ENCODE results near the gene ARL14. TPM values are rescaled to one million over a fixed set of nuclear protein-coding genes. Genes with fewer than 3 reads are reported as not detected.

The ARL14 gene
- total RNA-seq, 2 experiments from 2014 or later = not detected

DNA sequence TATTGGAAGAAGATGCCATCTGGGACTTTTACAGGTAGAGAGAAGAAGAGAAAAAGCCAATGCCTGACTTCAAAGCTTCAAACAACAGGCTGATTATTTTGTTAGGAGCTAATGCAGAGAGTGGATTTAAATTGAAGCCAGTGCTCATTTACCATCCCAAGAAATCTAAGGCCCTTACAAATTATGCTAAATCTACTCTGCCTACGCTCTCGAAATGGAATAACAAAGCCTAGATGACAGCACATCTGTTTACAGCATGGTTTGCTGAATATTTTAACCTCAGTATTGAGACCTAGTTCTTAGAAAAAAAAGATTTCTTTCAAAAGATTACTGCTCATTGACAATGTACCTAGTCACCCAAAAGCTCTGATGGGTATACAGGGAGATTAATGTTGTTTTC, 16.2 kb downstream of the ARL14 start:
- TF ChIP-seq, protein P1, sequence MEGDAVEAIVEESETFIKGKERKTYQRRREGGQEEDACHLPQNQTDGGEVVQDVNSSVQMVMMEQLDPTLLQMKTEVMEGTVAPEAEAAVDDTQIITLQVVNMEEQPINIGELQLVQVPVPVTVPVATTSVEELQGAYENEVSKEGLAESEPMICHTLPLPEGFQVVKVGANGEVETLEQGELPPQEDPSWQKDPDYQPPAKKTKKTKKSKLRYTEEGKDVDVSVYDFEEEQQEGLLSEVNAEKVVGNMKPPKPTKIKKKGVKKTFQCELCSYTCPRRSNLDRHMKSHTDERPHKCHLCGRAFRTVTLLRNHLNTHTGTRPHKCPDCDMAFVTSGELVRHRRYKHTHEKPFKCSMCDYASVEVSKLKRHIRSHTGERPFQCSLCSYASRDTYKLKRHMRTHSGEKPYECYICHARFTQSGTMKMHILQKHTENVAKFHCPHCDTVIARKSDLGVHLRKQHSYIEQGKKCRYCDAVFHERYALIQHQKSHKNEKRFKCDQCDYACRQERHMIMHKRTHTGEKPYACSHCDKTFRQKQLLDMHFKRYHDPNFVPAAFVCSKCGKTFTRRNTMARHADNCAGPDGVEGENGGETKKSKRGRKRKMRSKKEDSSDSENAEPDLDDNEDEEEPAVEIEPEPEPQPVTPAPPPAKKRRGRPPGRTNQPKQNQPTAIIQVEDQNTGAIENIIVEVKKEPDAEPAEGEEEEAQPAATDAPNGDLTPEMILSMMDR (IDR thresholded peaks at IDR 0.05) = no peak
- Mint-ChIP-seq H3K27me3 (no peaks in the 10 kb centered on the region), H3K4me3 (no peak overlapping the region), H3K4me1 (ENCODE audit: low read depth) (peaks cover 5% of the 10 kb centered on the region), H3K27ac (no peak overlapping the region), H3K9me3 (no peaks in the 10 kb centered on the region), H3K36me3 (ENCODE audit: low read depth) (no peaks in the 10 kb centered on the region)
- DNase-seq (no peak), ATAC-seq (no peak)
- ChIA-PET CTCF (no interaction called here), POLR2A (no interaction called here)
- intact Hi-C loops (cut with micrococcal nuclease) = no loop called here

DNA sequence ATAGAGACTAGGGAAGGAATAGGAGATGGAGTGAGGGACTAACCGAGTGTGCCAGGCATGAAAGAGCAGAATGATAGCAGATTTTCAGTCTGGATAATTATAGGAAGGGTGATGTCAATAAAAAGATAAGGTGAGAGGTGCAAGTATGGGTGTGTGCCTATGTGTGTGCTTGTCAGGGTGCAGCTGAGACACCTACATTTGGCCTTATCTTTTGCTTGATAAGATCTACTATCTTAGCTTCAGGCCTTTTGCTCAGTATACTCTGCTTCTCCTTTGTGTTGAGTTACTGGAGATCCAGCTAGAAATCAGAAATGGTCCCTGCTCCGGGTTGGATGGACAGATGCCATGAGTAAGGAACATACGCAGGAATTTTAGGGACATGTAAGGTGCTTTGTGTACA, 17.4 kb downstream of the ARL14 start:
- Mint-ChIP-seq H3K4me3 (no peak overlapping the region), H3K27ac (no peak overlapping the region), H3K36me3 (ENCODE audit: low read depth) (no peaks in the 10 kb centered on the region), H3K4me1 (ENCODE audit: low read depth) (peaks cover 5% of the 10 kb centered on the region), H3K9me3 (no peaks in the 10 kb centered on the region), H3K27me3 (no peaks in the 10 kb centered on the region)
- no peak for DNase-seq
- TF ChIP-seq, protein P1 (IDR thresholded peaks at IDR 0.05) = no peak
- no peak for ATAC-seq
- intact Hi-C loops (cut with micrococcal nuclease) = no loop called here
- ChIA-PET CTCF (interaction anchor here (1.4 kb wide), 1 partner anchor 247 kb away, joined by 5 read pairs; no protein-coding TSS in a partner anchor), POLR2A (no interaction called here)

DNA sequence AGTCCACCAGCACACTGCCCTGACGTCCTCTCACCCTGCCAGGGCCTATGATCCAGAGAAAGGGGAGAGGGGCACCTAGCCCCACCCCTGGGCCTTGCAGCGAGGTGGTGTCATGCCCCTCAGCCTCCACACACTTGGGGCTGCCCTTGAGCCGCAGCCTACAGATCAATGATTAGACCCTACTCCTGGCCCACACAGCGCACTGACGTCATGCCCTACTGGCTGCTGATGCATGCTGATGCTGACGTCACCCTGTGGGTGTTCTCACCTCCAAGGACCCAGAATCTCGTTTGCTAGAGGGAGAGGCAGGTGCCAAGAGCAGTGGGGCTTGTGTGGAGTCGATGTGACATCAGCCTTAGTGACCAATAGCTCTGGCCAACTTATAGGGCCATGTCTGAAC, 18.0 kb downstream of the ARL14 start:
- H3K9me3 Mint-ChIP-seq = no peaks in the 10 kb centered on the region
- ATAC-seq = no peak
- POLR2A ChIA-PET = no interaction called here
- no peaks in the 10 kb centered on the region for H3K27me3 Mint-ChIP-seq
- H3K36me3 Mint-ChIP-seq (ENCODE audit: low read depth) = no peaks in the 10 kb centered on the region
- TF ChIP-seq, protein P1 (IDR thresholded peaks at IDR 0.05) = no peak
- no peak overlapping the region for H3K27ac Mint-ChIP-seq
- H3K4me1 Mint-ChIP-seq (ENCODE audit: low read depth) = peaks cover 5% of the 10 kb centered on the region
- intact Hi-C loops (cut with micrococcal nuclease) = no loop called here
- CTCF ChIA-PET = interaction anchor here (1.4 kb wide), 1 partner anchor 247 kb away, joined by 5 read pairs; no protein-coding TSS in a partner anchor
- no peak for DNase-seq
- H3K4me3 Mint-ChIP-seq = no peak overlapping the region

DNA sequence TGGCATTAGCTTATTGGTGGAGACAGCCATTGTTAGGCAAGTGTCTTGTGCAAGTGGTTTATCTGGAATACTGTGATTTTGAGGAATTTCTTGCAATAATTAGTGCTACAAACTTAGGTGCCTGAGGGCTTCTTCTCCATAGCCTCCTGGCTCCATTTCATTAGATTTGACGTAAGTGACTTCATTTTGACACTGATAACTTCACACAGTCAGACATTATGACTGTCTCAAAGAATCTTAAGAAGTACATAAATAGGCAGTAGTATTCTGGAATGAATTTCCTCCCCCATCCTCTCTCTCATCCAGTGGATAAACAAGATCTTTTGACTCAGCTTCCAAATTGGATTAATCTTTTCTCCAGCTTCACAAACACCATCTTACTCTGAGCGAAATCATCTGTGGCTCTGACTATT, 19.0 kb downstream of the ARL14 start:
- H3K27ac Mint-ChIP-seq = no peak overlapping the region
- TF ChIP-seq, protein P1 (IDR thresholded peaks at IDR 0.05) = no peak
- H3K4me3 Mint-ChIP-seq = no peak overlapping the region
- H3K36me3 Mint-ChIP-seq (ENCODE audit: low read depth) = no peaks in the 10 kb centered on the region
- ATAC-seq = no peak
- H3K27me3 Mint-ChIP-seq = peaks cover 4% of the 10 kb centered on the region
- intact Hi-C loops (cut with micrococcal nuclease) = no loop called here
- no peaks in the 10 kb centered on the region for H3K9me3 Mint-ChIP-seq
- CTCF ChIA-PET = no interaction called here
- peaks cover 5% of the 10 kb centered on the region for H3K4me1 Mint-ChIP-seq (ENCODE audit: low read depth)
- POLR2A ChIA-PET = no interaction called here
- no peak for DNase-seq

DNA sequence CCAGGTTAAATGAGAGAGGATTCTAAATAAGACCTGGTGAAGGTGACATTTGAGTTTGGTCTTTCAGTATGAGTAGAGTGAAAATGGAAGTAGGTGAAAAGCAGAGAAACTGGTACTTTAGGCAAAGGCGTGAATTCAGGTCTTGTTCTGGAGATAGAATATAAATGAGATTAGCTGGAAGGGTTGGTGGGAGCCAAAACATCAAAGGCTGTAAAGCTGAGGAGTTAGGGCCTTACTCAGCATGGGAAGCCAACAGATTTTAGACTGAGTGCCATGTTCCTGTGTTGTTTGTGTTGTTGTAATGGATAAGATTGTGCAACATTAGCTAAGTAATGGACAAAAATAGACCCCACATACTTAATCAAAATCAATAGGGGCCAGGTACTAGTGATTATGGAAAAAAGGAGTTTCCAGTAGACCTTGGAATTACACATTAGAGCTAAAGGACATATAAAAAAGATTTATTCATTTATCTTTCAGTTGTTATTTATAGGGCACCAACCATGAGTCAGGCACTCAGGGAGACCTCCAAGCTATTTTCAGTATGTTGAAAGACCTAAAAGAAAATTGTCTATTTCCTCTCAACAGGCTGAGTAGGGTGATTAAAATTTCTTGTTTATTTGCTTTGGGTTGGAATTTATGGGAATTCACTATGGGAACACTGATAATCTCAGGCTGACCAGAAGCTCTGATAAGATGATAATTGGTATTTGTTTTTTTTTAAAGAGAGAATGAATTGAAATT, 20.8 kb downstream of the ARL14 start:
- CTCF ChIA-PET = interaction anchor here (0.7 to 2.1 kb wide), 6 partner anchors 10 to 712 kb away, joined by 3 to 8 read pairs (median 6); no protein-coding TSS in a partner anchor
- H3K4me3 Mint-ChIP-seq = no peak overlapping the region
- H3K36me3 Mint-ChIP-seq (ENCODE audit: low read depth) = no peaks in the 10 kb centered on the region
- H3K27ac Mint-ChIP-seq = no peak overlapping the region
- TF ChIP-seq, protein P1 (IDR thresholded peaks at IDR 0.05) = no peak
- intact Hi-C loops (cut with micrococcal nuclease) = no loop called here
- H3K4me1 Mint-ChIP-seq (ENCODE audit: low read depth) = peaks cover 4% of the 10 kb centered on the region
- ATAC-seq (peak; percentile 62), DNase-seq (no peak)
- POLR2A ChIA-PET = interaction anchor here (0.6 kb wide), 1 partner anchor 525 kb away, joined by 3 read pairs; no protein-coding TSS in a partner anchor
- H3K9me3 Mint-ChIP-seq = no peaks in the 10 kb centered on the region
- H3K27me3 Mint-ChIP-seq = peaks cover 4% of the 10 kb centered on the region
